Bronchial epithelial cell (primary cell): ENCODE measurements around the gene FAM83D. TPM values are rescaled to one million over a fixed set of nuclear protein-coding genes. Genes with fewer than 3 reads are reported as not detected.

ENCODE experiments used
- DNase-seq: peaks from one replicate; pipeline ENCODE4 v3.0.0-alpha.2; 2010; ENCODE audit warnings: low read depth
- FAIRE-seq: peaks from 2 replicates; lab custom pipeline; 2011; peaks lifted over from hg19 to GRCh38; lab: Jason Lieb, UNC
- H3K27me3 ChIP-seq: 2 replicates; pipeline ENCODE4 v1.5.1; 2011; ENCODE audit warnings: low read length; ENCODE audit not compliant: control insufficient read depth, insufficient read depth
- H3K36me3 ChIP-seq: 2 replicates; pipeline ENCODE4 v1.5.1; 2011; ENCODE audit warnings: low read length; ENCODE audit not compliant: control insufficient read depth, insufficient read depth
- H3K4me3 ChIP-seq: 2 replicates; pipeline ENCODE4 v1.5.1; 2011; ENCODE audit warnings: mild to moderate bottlenecking, low read depth, low read length, control low read depth
- CTCF ChIP-seq: IDR thresholded peaks from 2 replicates; pipeline ENCODE4 v1.5.1; 2011; ENCODE audit warnings: mild to moderate bottlenecking, moderate library complexity, low read length, control low read depth, inconsistent platforms; ENCODE audit not compliant: insufficient read depth, severe bottlenecking
- total RNA-seq: library from RNA; depleted of rRNA; stranded (reverse); fragments of >200 nt; gene quantifications from 2 replicates; pipeline ENCODE4 v1.2.1, GENCODE V29; 2014

FAM83D gene
- total RNA-seq = 2.6 and 5.1 TPM in 2 replicates

DNA sequence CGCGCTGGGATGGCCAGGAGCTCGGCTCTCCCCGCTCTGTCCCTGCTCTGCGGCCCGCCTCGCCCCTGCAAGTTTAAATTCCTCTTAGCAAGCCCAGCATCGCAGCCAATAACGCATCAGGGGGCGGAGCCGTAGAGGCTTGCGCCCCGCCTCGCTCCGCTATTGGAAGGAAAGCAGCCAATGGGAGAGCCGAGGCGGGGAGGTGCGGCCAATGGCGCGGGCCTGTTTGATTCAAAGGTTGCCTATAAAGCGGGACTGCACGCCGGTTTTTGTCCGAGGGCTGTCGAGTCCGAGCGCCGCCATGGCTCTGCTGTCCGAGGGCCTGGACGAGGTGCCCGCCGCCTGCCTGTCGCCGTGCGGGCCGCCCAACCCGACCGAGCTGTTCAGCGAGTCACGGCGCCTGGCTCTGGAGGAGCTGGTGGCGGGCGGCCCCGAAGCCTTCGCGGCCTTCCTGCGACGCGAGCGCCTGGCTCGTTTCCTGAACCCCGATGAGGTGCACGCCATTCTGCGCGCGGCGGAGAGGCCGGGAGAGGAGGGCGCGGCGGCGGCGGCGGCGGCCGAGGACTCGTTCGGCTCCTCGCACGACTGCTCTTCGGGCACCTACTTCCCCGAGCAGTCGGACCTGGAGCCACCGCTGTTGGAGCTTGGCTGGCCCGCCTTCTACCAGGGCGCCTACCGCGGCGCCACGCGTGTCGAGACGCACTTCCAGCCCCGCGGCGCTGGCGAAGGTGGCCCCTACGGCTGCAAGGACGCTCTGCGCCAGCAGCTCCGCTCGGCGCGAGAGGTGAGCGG, at the start of gene FAM83D:
TSS of gene FAM83D (plus strand) at position 276 of the 792 bp plus-strand sequence. CDS start at position 302, 26 bp downstream.
- peak within 1 kb of the TSS; percentile 66 for H3K4me3 ChIP-seq
- FAIRE-seq (no peak), DNase-seq (peak; percentile 90)
- H3K27me3 ChIP-seq = no peaks in the 10 kb centered on the region
- no peak for TF ChIP-seq CTCF
- no peaks in the 10 kb centered on the region for H3K36me3 ChIP-seq

GRCh38 chr20:38877483-38877882, 48.7 kb upstream of the FAM83D start:
- FAIRE-seq (no peak), DNase-seq (no peak)
- no peak overlapping the region for H3K4me3 ChIP-seq
- H3K36me3 ChIP-seq = no peaks in the 10 kb centered on the region
- H3K27me3 ChIP-seq = peaks cover 3% of the 10 kb centered on the region
- TF ChIP-seq CTCF = no peak

DNA sequence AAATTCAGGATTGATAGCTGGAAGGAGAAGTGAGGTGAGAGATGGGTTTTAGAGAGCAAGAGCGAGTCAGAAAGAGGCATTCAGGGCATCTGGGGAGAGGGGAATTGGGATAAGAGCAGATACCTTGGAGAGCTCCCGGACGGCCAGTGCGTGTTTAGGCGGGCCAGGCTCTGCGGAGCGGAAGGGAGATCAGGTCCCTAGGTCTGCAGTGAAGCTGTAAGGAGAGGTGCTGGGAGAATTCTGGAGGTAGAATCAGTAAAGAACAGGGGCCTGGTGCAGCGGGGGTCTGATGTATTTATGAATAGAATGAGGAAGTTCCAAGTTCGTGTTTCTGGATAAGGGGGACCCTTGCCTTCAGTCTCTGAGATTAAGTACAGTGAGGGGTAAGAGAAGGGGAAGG, 47.4 kb upstream of the FAM83D start:
- Histone ChIP-seq H3K36me3 (no peaks in the 10 kb centered on the region), H3K4me3 (no peak overlapping the region), H3K27me3 (no peaks in the 10 kb centered on the region)
- FAIRE-seq = no peak
- no peak for TF ChIP-seq CTCF
- peak; percentile 18 for DNase-seq

DNA sequence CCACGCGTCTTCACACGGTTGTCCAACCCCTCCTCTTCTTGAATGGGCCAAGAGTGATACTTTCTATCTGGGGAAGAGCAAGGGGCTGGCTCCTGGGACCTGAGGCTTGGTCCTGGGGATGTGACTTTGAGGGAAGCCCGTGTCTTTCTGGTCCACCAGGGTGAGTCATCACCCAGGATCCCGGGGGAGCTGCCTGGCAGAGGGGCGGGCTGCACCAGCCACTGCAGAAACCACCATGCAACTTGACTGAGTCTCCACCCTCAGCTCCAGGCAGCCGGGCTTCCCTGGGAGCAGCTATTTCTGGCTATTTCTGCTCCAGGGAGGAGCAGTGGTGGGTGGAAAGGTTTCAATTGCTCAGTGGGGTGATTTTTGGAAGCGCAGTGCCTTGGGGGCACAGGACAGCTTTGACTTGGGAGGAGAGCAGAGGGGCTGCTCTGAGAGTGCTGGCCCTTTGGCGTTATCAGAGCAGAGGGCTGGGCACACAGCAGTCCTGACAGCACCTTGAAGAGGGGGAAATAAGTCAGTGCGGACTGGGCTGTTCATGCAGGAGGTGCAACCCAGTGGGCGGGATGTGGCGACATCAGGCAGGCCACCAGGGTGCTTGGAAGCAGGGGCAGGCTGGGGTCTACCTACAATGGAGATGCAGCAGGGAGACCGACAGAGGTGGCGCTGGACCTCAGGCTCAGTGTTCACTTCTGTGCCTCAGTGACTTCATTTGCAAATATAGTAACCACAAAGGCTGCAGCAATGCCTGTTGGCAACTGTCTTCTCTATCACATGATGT, 45.1 kb upstream of the FAM83D start:
- no peak for TF ChIP-seq CTCF
- Histone ChIP-seq H3K27me3 (no peaks in the 10 kb centered on the region), H3K36me3 (no peaks in the 10 kb centered on the region), H3K4me3 (no peak overlapping the region)
- DNase-seq (no peak), FAIRE-seq (no peak)

DNA sequence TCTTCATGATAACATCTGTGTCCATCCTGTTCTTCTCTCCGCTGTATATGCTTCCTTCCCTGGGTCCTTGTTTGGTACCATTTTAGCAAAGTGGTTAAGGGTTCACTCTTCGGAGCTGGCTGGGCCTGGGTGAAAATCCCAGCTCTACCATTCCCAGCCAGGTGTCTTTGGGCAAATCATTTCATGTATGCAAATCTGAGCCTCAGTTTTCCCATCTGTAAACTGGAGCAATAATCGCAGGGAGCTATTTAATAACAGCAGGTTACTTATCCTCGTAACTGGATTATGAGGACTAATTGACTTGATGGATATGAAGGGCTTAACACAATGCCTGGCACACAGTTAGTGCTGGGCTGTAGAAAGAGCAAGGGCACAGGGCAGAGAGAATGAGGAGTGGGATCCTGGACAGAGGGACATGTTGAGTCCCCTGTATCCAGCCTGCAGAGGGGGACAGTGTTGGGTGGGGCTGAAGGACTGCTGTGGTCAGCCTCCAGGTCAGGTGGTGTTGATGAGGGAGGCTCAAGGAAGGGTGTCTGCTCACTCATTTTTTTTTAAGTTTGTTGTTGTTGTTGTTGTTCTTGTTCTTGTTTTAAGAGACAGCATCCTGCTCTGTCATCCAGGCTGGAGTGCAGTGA, 44.3 kb upstream of the FAM83D start:
- FAIRE-seq = no peak
- Histone ChIP-seq H3K27me3 (no peaks in the 10 kb centered on the region), H3K36me3 (no peaks in the 10 kb centered on the region), H3K4me3 (no peak overlapping the region)
- DNase-seq = no peak
- TF ChIP-seq CTCF = no peak
